Suppressor macrophage (primary cell): Measurements from ENCODE around the gene LRMDA.
A peak's percentile ranks its signal among the peaks of the same experiment; 100 is the strongest.

Experiments
- DNase-seq, 4 experiments: peaks; one replicate each; pipeline ENCODE4 v3.0.0-alpha.2; 2020 to 2022

The LRMDA gene

GRCh38 chr10:75476985-75477384, 45.6 kb downstream of the LRMDA start:
- no peak for DNase-seq

GRCh38 chr10:75477680-75478079, 46.3 kb downstream of the LRMDA start:
- DNase-seq: no peak

- no peak for DNase-seq
Observed at GRCh38 chr10:75480374-75480773, 49.0 kb downstream of the LRMDA start.

GRCh38 chr10:75483188-75483587, 51.8 kb downstream of the LRMDA start:
- DNase-seq: no peak

- no peak for DNase-seq
Observed at GRCh38 chr10:75484717-75485116, 53.3 kb downstream of the LRMDA start.

GRCh38 chr10:75486591-75486990, 55.2 kb downstream of the LRMDA start:
- DNase-seq: no peak

GRCh38 chr10:75487087-75487754, 55.8 kb downstream of the LRMDA start:
- peak; percentile 19 to 62 (median 46) for DNase-seq

- peak; percentile 43 to 55 (median 48) for DNase-seq
Observed at GRCh38 chr10:75487755-75488125, 56.3 kb downstream of the LRMDA start.

GRCh38 chr10:75492173-75492925, 60.9 kb downstream of the LRMDA start:
- peak in 3 of 4 experiments; percentile 22 to 56 (median 51) for DNase-seq

- DNase-seq: no peak
Observed at GRCh38 chr10:75493464-75493863, 62.0 kb downstream of the LRMDA start.

- no peak for DNase-seq
Observed at GRCh38 chr10:75495434-75496190, 64.2 kb downstream of the LRMDA start.

GRCh38 chr10:75496191-75496567, 64.8 kb downstream of the LRMDA start:
- no peak for DNase-seq

- no peak for DNase-seq
Observed at GRCh38 chr10:75497997-75498883, 66.8 kb downstream of the LRMDA start.

- no peak for DNase-seq
Observed at GRCh38 chr10:75498884-75499350, 67.5 kb downstream of the LRMDA start.

GRCh38 chr10:75499556-75500160, 68.2 kb downstream of the LRMDA start:
- peak in 3 of 4 experiments; percentile 11 to 32 (median 14) for DNase-seq

- DNase-seq: no peak
Observed at GRCh38 chr10:75502389-75502788, 71.0 kb downstream of the LRMDA start.

- no peak for DNase-seq
Observed at GRCh38 chr10:75502838-75503237, 71.4 kb downstream of the LRMDA start.

- DNase-seq: no peak
Observed at GRCh38 chr10:75505293-75505692, 73.9 kb downstream of the LRMDA start.

- peak in 1 of 4 experiments; percentile 34 for DNase-seq
Observed at GRCh38 chr10:75505840-75506506, 74.5 kb downstream of the LRMDA start.

- DNase-seq: no peak
Observed at GRCh38 chr10:75506930-75507329, 75.5 kb downstream of the LRMDA start.

- DNase-seq: no peak
Observed at GRCh38 chr10:75507469-75507868, 76.0 kb downstream of the LRMDA start.
